ENCODE data around the gene BPTF. TPM values are rescaled to one million over a fixed set of nuclear protein-coding genes. Genes with fewer than 3 reads are reported as not detected.
"Not testable (repeated sequence)": the region's sequence is repeated elsewhere in the genome, so short reads cannot be mapped to it uniquely, and the experiment has no call there.

The BPTF gene
- polyA plus RNA-seq, 1 experiment: 46.0 TPM

DNA sequence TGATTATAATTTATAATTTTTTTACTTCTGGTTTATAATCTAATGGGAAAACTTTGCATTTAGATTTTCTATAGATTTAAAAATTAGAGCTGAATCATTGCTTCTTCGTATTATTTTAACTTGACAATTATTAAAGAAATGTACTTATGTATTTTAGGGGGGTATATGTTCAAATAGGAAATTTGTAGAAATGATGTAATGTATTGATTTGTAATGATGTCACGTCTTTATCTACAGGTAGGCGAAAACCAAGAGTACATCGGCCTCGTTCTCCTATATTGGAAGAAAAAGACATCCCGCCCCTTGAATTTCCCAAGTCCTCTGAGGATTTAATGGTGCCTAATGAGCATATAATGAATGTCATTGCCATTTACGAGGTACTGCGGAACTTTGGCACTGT lies 28.4 kb downstream of the BPTF start:
- no peak for DNase-seq (ENCODE audit: low read depth, low spot score)
- Histone ChIP-seq H3K4me3 (ENCODE audit: low read depth, low read length) (no peak overlapping the region), H3K27ac (ENCODE audit: low read depth, low read length) (no peak overlapping the region), H3K9me3 (ENCODE audit: control insufficient read depth, insufficient read depth, low read length) (no peaks in the 10 kb centered on the region), H3K27me3 (ENCODE audit: control insufficient read depth, insufficient read depth, low read length) (no peaks in the 10 kb centered on the region)
- TF ChIP-seq CTCF (IDR thresholded peaks at IDR 0.05; ENCODE audit: low read depth, low read length): no peak
- CTCF ChIA-PET: no interaction called here
- POLR2A ChIA-PET: no interaction called here

- ChIA-PET CTCF (interaction anchor here (0.5 kb wide), 1 partner anchor 27 kb away, joined by 3 read pairs; no protein-coding TSS in a partner anchor), POLR2A (no interaction called here)
- no peaks in the 10 kb centered on the region for H3K9me3 ChIP-seq (ENCODE audit: control insufficient read depth, insufficient read depth, low read length)
- no peak overlapping the region for H3K4me3 ChIP-seq (ENCODE audit: low read depth, low read length)
- H3K27ac ChIP-seq (ENCODE audit: low read depth, low read length): no peak overlapping the region
- no peaks in the 10 kb centered on the region for H3K27me3 ChIP-seq (ENCODE audit: control insufficient read depth, insufficient read depth, low read length)
- no peak for TF ChIP-seq CTCF (IDR thresholded peaks at IDR 0.05; ENCODE audit: low read depth, low read length)
- DNase-seq (ENCODE audit: low read depth, low spot score): no peak
Measured at GRCh38 chr17:67854378-67854777, 29.1 kb downstream of the BPTF start.

GRCh38 chr17:67855504-67856324 lies 30.4 kb downstream of the BPTF start:
- CTCF ChIA-PET: interaction anchor here (0.6 kb wide), 1 partner anchor 140 kb away, joined by 4 read pairs; no protein-coding TSS in a partner anchor

DNA sequence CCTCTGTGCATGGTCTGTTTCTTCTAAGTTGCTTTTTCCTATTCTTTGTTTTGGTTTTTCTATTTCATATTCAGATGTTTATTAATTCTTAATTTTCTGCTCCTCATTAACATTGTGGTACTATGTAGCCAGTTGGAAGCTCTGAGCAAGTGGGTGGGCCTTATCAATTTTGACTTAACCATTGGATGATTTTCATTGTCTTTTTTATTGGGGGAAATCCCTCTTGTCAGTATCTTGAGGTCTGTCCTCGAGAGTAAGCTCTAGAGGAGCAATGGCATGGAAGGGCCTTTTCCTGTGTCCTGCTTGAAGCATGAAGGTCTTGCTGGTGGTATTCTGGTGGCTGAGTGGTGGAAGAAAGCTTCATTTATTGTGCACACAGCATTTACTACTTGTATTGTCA lies 31.1 kb downstream of the BPTF start:
- H3K27me3 ChIP-seq (ENCODE audit: control insufficient read depth, insufficient read depth, low read length); H3K4me3 ChIP-seq (ENCODE audit: low read depth, low read length); DNase-seq (ENCODE audit: low read depth, low spot score); CTCF ChIA-PET; H3K9me3 ChIP-seq (ENCODE audit: control insufficient read depth, insufficient read depth, low read length); H3K27ac ChIP-seq (ENCODE audit: low read depth, low read length); POLR2A ChIA-PET: not testable (repeated sequence)

More at GRCh38 chr17:67855504-67856324, 30.4 kb downstream of the BPTF start:
- H3K4me3 ChIP-seq (ENCODE audit: low read depth, low read length): no peak overlapping the region
- DNase-seq (ENCODE audit: low read depth, low spot score): no peak
- no peaks in the 10 kb centered on the region for H3K27me3 ChIP-seq (ENCODE audit: control insufficient read depth, insufficient read depth, low read length)
- TF ChIP-seq CTCF (IDR thresholded peaks at IDR 0.05; ENCODE audit: low read depth, low read length): no peak
- no peak overlapping the region for H3K27ac ChIP-seq (ENCODE audit: low read depth, low read length)
- POLR2A ChIA-PET: no interaction called here
- no peaks in the 10 kb centered on the region for H3K9me3 ChIP-seq (ENCODE audit: control insufficient read depth, insufficient read depth, low read length)

DNA sequence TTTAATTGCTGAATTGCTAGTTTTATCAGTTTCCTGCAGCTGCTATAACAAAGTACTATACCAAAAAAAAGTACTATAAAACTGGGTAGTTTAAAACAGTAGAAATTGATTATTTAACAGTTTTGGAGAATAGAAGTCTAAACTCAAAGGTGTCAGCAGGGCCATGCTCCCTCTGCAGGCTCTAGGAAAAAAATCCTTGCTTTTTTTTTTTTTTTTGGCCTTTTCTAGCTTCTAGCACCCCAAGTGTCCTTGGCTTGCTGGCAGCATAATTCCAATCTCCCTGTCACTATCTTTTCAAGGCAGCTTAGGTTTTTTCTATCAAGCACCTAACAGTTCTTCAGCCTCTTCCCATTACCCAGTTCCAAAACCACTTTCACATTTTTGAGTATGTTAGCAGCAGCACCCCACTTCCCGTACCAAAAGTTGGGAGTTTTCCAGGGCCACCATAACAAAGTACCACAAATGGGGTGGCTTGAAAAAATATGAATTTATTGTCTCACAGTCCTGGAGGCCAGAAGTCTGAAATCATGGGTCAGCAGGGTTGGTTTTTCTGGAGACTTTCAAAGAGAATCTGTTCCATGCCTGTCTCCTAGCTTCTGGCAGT lies 37.4 kb downstream of the BPTF start:
- no peak for DNase-seq (ENCODE audit: low read depth, low spot score)
- Histone ChIP-seq H3K27me3 (ENCODE audit: control insufficient read depth, insufficient read depth, low read length) (no peaks in the 10 kb centered on the region), H3K4me3 (ENCODE audit: low read depth, low read length) (no peak overlapping the region), H3K9me3 (ENCODE audit: control insufficient read depth, insufficient read depth, low read length) (no peaks in the 10 kb centered on the region), H3K27ac (ENCODE audit: low read depth, low read length) (no peak overlapping the region)
- no peak for TF ChIP-seq CTCF (IDR thresholded peaks at IDR 0.05; ENCODE audit: low read depth, low read length)
- ChIA-PET CTCF (no interaction called here), POLR2A (no interaction called here)

All from AG04450 (cell line).